Activated naive CD8-positive, alpha-beta T cell treated with anti-CD3 and anti-CD28 coated beads, Interleukin-2, amount 50 U/mL, for 16 hours (primary cell): ENCODE measurements around the gene CIRBP.

Experiments
- DNase-seq: peaks from one replicate; pipeline ENCODE4 v3.0.0-alpha.2; 2020; ENCODE audit warnings: low read depth, low spot score

The CIRBP gene

GRCh38 chr19:1269065-1269477 lies at the start of gene CIRBP:
CIRBP (plus strand) TSS chr19:1269332; CDS start chr19:1270934, 1,602 bp downstream.
- DNase-seq: peak; percentile 95

GRCh38 chr19:1219786-1220476 lies 49.2 kb upstream of the CIRBP start:
- DNase-seq: no peak

GRCh38 chr19:1220477-1220930 lies 48.6 kb upstream of the CIRBP start:
- no peak for DNase-seq

GRCh38 chr19:1220976-1221903 lies 47.9 kb upstream of the CIRBP start:
- DNase-seq: no peak

- no peak for DNase-seq
Measured at GRCh38 chr19:1221904-1222255, 47.3 kb upstream of the CIRBP start.

- DNase-seq: no peak
Measured at GRCh38 chr19:1222394-1222793, 46.7 kb upstream of the CIRBP start.

- DNase-seq: no peak
Measured at GRCh38 chr19:1223018-1223855, 45.9 kb upstream of the CIRBP start.

- DNase-seq: no peak
Measured at GRCh38 chr19:1224047-1224825, 44.9 kb upstream of the CIRBP start.

- DNase-seq: no peak
Measured at GRCh38 chr19:1224847-1225246, 44.3 kb upstream of the CIRBP start.

- DNase-seq: no peak
Measured at GRCh38 chr19:1225440-1226226, 43.5 kb upstream of the CIRBP start.

- DNase-seq: no peak
Measured at GRCh38 chr19:1226227-1226518, 43.0 kb upstream of the CIRBP start.

GRCh38 chr19:1226522-1227303 lies 42.4 kb upstream of the CIRBP start:
- DNase-seq: no peak

GRCh38 chr19:1227304-1228054 lies 41.7 kb upstream of the CIRBP start:
- no peak for DNase-seq

- DNase-seq: no peak
Measured at GRCh38 chr19:1228161-1228957, 40.8 kb upstream of the CIRBP start.

GRCh38 chr19:1229056-1229923 lies 39.8 kb upstream of the CIRBP start:
- no peak for DNase-seq

GRCh38 chr19:1229924-1230782 lies 39.0 kb upstream of the CIRBP start:
- DNase-seq: no peak
